GM18951 (cell line): ENCODE results near the gene RGS10.
A peak's percentile ranks its signal among the peaks of the same experiment; 100 is the strongest.

Experiments used
- POLR2A ChIP-seq: IDR thresholded peaks from 4 replicates; pipeline ENCODE4 v1.6.1; 2011; ENCODE audit warnings: mild to moderate bottlenecking; ENCODE audit not compliant: insufficient read length, insufficient read depth; ENCODE audit errors: extremely low read depth
- in situ Hi-C: fragments of 300-500 bp; cut with MboI; formaldehyde crosslinking; loops from one replicate; pipeline ENCODE4 v1.12.0; 2022; ENCODE audit warnings: low sequenced_read_pairs, mixed read lengths, inconsistent platforms; ENCODE audit not compliant: unreplicated experiment

Gene RGS10

DNA sequence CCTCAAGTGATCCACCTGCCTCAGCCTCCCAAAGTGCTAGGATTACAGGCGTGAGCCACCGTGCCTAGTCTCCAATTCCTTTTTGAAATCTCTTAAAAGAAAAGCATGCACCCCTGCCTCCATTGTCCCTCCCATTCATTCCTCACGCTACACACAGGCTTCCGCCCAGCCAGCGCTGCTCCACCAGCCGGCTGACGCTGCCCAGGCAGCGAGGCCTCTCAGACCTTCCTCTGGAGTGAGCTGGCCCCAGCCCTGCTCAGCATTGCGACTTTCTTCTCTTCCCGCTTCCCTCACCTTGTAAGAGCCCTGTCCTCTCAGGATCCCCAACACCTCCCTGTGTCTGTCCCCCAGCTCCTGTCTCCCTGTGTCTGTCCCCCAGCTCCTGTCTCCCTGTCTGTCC is 23.6 kb downstream of the RGS10 start:
- in situ Hi-C loops, result no loop called here
- no peak for TF ChIP-seq POLR2A

- in situ Hi-C loops, result no loop called here
- TF ChIP-seq POLR2A, result no peak
Measured at GRCh38 chr10:119518176-119518575, 24.3 kb downstream of the RGS10 start.

DNA sequence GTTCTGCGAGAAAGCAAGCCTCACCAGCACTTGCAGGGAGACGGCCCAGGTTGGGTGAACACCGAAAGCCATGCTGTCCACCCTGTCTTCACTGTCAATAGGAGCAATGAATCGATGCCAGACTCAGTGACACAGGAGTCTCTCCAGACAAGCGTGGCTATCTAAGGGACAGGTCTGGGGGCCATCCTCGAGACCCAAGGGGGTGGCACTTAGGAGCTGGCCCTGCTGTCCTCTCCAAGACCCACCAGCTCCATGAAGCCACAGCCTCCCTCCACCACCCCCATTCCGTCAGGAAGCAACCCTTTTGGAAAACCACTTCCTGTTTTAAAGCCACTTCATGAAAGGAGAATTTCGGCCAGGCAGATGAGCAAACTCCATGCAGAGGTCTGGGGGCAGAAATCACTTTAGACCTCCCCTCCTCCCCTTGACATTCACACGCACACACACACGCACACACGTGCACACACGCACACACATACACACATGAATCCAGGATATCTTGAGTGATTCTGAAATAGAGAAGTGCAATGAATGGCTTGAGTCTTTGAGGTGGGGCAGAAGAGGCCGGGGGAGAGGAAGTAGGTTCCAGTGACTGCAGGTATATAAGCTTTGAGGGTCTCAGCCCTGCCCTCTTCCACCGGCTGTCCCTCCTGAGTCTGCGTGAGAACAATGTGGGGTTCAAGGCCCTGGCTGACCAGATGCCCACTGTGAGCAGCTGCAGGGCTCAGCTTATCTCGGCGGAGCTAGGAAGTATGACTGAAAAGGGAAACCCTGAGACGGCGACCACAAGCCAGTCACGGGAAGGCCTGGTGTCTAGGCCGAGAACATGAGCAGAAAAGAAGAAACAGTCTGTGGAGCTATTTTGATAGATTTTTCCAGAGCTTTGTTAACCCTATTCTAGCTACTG is 25.0 kb downstream of the RGS10 start:
- in situ Hi-C loops, result no loop called here
- TF ChIP-seq POLR2A, result peak; percentile 24

GRCh38 chr10:119516381-119517234 is 25.9 kb downstream of the RGS10 start:
- TF ChIP-seq POLR2A, result peak; percentile 36
- in situ Hi-C loops, result no loop called here

- in situ Hi-C loops, result no loop called here
- TF ChIP-seq POLR2A, result no peak
Measured at GRCh38 chr10:119515511-119516045, 26.9 kb downstream of the RGS10 start.

GRCh38 chr10:119514819-119515218 is 27.7 kb downstream of the RGS10 start:
- TF ChIP-seq POLR2A, result no peak
- in situ Hi-C loops, result no loop called here

- in situ Hi-C loops, result no loop called here
- TF ChIP-seq POLR2A, result no peak
Measured at GRCh38 chr10:119511828-119512515, 30.5 kb downstream of the RGS10 start.

GRCh38 chr10:119509909-119510451 is 32.5 kb downstream of the RGS10 start:
- in situ Hi-C loops, result no loop called here
- no peak for TF ChIP-seq POLR2A

GRCh38 chr10:119507115-119507514 is 35.4 kb downstream of the RGS10 start:
- in situ Hi-C loops, result no loop called here
- TF ChIP-seq POLR2A, result no peak

DNA sequence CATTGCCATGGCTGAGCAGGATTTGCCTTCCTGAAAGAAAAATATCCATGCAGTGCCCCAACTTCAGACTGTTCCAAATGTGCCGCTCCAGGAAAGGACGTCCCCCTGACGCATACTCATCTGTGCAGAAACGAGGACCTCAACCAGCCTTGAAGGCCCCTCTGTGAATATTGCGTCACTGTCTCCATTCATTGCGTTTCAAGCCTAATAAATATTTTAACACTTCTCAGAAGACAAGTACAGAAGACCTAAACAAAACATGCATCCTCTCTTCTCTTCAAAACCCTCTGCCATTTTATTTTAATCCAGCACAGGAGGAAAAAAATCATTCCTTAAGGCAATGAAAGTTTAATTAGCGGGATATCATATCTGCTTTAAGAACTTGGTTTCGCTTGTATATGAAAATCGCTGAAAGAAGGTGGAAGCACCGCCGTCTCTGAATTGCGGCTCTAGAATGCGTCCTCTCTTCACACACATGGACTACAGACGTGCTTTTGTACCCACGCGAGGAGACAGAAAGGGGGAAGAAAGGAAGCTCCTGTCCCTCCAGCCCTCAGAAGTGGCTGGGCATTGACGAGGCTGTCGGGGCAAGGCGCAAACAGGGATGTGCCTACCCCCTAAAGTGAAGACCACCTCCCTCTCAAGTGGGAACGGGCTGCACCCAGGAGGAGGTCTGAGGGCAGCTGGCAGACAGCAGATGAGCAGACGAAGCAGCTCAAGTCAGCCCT is 36.8 kb downstream of the RGS10 start:
- in situ Hi-C loops, result no loop called here
- TF ChIP-seq POLR2A, result no peak

GRCh38 chr10:119505131-119505551 is 37.4 kb downstream of the RGS10 start:
- no peak for TF ChIP-seq POLR2A
- in situ Hi-C loops, result no loop called here

- in situ Hi-C loops, result no loop called here
- TF ChIP-seq POLR2A, result no peak
Measured at GRCh38 chr10:119504651-119505050, 37.9 kb downstream of the RGS10 start.
